Measurements from ENCODE around the gene MYO1H. TPM values are rescaled to one million over a fixed set of nuclear protein-coding genes. Genes with fewer than 3 reads are reported as not detected.

Gene MYO1H
- total and polyA plus RNA-seq, 2 experiments from 2014 or later = not detected

GRCh38 chr12:109334887-109335286 is 12.8 kb upstream of the MYO1H start (continued):
- no peak for TF ChIP-seq ZNF462 (CRISPR knock-in tag; IDR thresholded peaks at IDR 0.05)
- TF ChIP-seq NANOG (IDR thresholded peaks at IDR 0.05; ENCODE audit: borderline replicate concordance) = no peak
- no peak for TF ChIP-seq EZH2 (IDR thresholded peaks at IDR 0.05; ENCODE audit: low read depth, unreplicated experiment)
- TF ChIP-seq REST (IDR thresholded peaks at IDR 0.05; ENCODE audit: unreplicated experiment) = no peak
- no peak for TF ChIP-seq CTCF (conservative IDR thresholded peaks at IDR 0.05; ENCODE audit: low read depth in 2 of 2)
- no peak for TF ChIP-seq EZH2phosphoT487 (IDR thresholded peaks at IDR 0.05; ENCODE audit: unreplicated experiment)
- TF ChIP-seq JUNB (IDR thresholded peaks at IDR 0.05; ENCODE audit: unreplicated experiment) = no peak
- TF ChIP-seq ZNF114 (CRISPR knock-in tag; IDR thresholded peaks at IDR 0.05) = no peak
- no peak for TF ChIP-seq POLR2AphosphoS5 (IDR thresholded peaks at IDR 0.05; ENCODE audit: low read depth)
- no peak for TF ChIP-seq ZNF331 (CRISPR knock-in tag; IDR thresholded peaks at IDR 0.05; ENCODE audit: low read depth)

Data from GM23338 (cell line).